ENCODE measurements around the gene SERTAD2. TPM values are rescaled to one million over a fixed set of nuclear protein-coding genes. Genes with fewer than 3 reads are reported as not detected.

Gene SERTAD2
- total RNA-seq, 1 donor from 2014 or later: 26.7 TPM

- DNase-seq: no peak
- no peak overlapping the region for H3K4me3 Mint-ChIP-seq
- H3K36me3 Mint-ChIP-seq (ENCODE audit: low read depth): peaks cover 18% of the 10 kb centered on the region
- no peaks in the 10 kb centered on the region for H3K27me3 Mint-ChIP-seq
- intact Hi-C loops (cut with micrococcal nuclease): no loop called here
- H3K9me3 Mint-ChIP-seq: peaks cover 11% of the 10 kb centered on the region
- H3K4me1 Mint-ChIP-seq: peaks cover 22% of the 10 kb centered on the region
- H3K27ac Mint-ChIP-seq: no peak overlapping the region
Measured at GRCh38 chr2:64685430-64685829, 31.7 kb upstream of the SERTAD2 start.

DNA sequence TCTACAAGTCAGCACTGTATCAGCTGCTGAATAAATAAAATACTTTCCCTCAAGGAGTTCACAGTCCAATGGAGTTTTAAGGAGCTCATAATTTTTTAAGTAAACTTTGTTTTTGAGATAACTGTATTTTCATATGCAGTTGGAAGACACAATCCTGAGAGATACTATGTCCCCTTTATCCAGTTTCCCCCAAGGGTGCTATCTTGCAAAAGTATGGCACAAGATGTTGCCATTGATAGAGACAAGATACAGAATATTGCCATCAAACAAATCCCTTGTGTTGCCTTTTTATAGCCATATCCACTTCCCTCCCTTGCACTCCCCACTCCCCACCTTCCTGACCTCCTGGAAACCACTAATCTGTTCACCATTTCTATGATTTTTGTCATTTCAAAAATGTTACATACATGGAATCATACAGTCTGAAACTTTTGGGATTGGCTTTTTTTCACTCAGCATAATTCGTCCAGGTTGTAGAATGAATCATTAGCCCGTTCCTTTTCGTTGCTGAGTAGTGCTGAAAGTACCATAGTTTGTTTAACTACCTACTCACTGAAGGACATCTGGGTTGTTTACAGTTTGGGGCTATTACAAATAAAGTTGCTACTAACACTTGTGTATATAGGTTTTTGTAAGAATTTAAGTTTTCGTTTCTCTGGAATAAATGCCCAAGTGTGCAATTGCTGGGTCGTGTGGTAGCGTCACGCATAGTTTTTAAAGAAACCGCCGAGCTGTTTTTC lies 30.2 kb upstream of the SERTAD2 start:
- DNase-seq: no peak
- H3K27me3 Mint-ChIP-seq: no peaks in the 10 kb centered on the region
- no peak overlapping the region for H3K4me3 Mint-ChIP-seq
- intact Hi-C loops (cut with micrococcal nuclease): no loop called here
- H3K9me3 Mint-ChIP-seq: peaks cover 11% of the 10 kb centered on the region
- peaks cover 31% of the 10 kb centered on the region for H3K4me1 Mint-ChIP-seq
- H3K27ac Mint-ChIP-seq: no peak overlapping the region
- peaks cover 14% of the 10 kb centered on the region for H3K36me3 Mint-ChIP-seq (ENCODE audit: low read depth)

GRCh38 chr2:64681479-64681967 lies 27.8 kb upstream of the SERTAD2 start:
- peaks cover 6% of the 10 kb centered on the region for H3K9me3 Mint-ChIP-seq
- no peak for DNase-seq
- no peak overlapping the region for H3K4me3 Mint-ChIP-seq
- H3K4me1 Mint-ChIP-seq: peaks cover 39% of the 10 kb centered on the region
- H3K27me3 Mint-ChIP-seq: no peaks in the 10 kb centered on the region
- H3K27ac Mint-ChIP-seq: no peak overlapping the region
- peaks cover 12% of the 10 kb centered on the region for H3K36me3 Mint-ChIP-seq (ENCODE audit: low read depth)
- intact Hi-C loops (cut with micrococcal nuclease): no loop called here

GRCh38 chr2:64679673-64680425 lies 26.1 kb upstream of the SERTAD2 start:
- peak; percentile 57 for DNase-seq
- Mint-ChIP-seq H3K27ac (peak overlapping the region; percentile 70), H3K4me1 (peaks cover 45% of the 10 kb centered on the region), H3K27me3 (no peaks in the 10 kb centered on the region), H3K9me3 (peaks cover 4% of the 10 kb centered on the region), H3K36me3 (ENCODE audit: low read depth) (peaks cover 10% of the 10 kb centered on the region), H3K4me3 (peak overlapping the region; percentile 22)
- intact Hi-C loops (cut with micrococcal nuclease): no loop called here

- H3K36me3 Mint-ChIP-seq (ENCODE audit: low read depth): peaks cover 9% of the 10 kb centered on the region
- peak overlapping the region; percentile 70 for H3K27ac Mint-ChIP-seq
- H3K27me3 Mint-ChIP-seq: no peaks in the 10 kb centered on the region
- peak overlapping the region; percentile 22 for H3K4me3 Mint-ChIP-seq
- peaks cover 45% of the 10 kb centered on the region for H3K4me1 Mint-ChIP-seq
- intact Hi-C loops (cut with micrococcal nuclease): no loop called here
- DNase-seq: peak; percentile 56
- peaks cover 4% of the 10 kb centered on the region for H3K9me3 Mint-ChIP-seq
Measured at GRCh38 chr2:64678771-64679590, 25.3 kb upstream of the SERTAD2 start.

- Mint-ChIP-seq H3K27me3 (no peaks in the 10 kb centered on the region), H3K9me3 (peaks cover under 1% of the 10 kb centered on the region)
- intact Hi-C loops (cut with micrococcal nuclease): loop anchor here (2.0 kb wide), 2 partner anchors 53 to 73 kb away; no protein-coding TSS in a partner anchor
Measured at GRCh38 chr2:64677530-64677929, 23.8 kb upstream of the SERTAD2 start.

GRCh38 chr2:64675860-64676259 lies 22.1 kb upstream of the SERTAD2 start:
- Mint-ChIP-seq H3K27me3 (no peaks in the 10 kb centered on the region), H3K36me3 (ENCODE audit: low read depth) (peaks cover 4% of the 10 kb centered on the region), H3K4me3 (no peak overlapping the region), H3K9me3 (no peaks in the 10 kb centered on the region), H3K4me1 (peaks cover 45% of the 10 kb centered on the region), H3K27ac (peak overlapping the region; percentile 71)
- peak; percentile 79 for DNase-seq
- intact Hi-C loops (cut with micrococcal nuclease): loop anchor here (1.0 to 2.0 kb wide), 4 partner anchors 21 to 75 kb away; no protein-coding TSS in a partner anchor

More at GRCh38 chr2:64677530-64677929, 23.8 kb upstream of the SERTAD2 start:
- no peak overlapping the region for H3K27ac Mint-ChIP-seq
- no peak overlapping the region for H3K4me3 Mint-ChIP-seq
- no peak for DNase-seq
- H3K4me1 Mint-ChIP-seq: peaks cover 48% of the 10 kb centered on the region
- peaks cover 8% of the 10 kb centered on the region for H3K36me3 Mint-ChIP-seq (ENCODE audit: low read depth)

DNA sequence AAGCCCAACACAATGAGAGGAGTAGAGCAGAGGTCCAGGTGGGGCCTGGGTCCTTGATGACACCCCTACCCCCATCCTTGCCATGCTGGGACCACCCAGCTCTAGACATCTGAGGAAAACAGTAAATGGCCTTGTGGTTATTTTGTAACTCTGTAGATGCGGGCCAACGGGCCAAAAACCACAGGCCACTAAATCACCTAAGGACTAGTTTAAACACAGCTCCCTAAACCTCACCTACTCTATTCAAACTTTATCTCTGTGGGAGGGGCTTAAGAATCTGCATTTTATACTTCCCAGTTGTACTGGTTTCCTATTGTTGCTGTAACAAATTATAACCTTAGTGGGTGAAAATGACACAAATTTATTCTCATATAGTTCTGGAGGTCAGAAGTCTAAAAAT lies 19.0 kb upstream of the SERTAD2 start:
- Mint-ChIP-seq H3K4me1 (peaks cover 34% of the 10 kb centered on the region), H3K27me3 (no peaks in the 10 kb centered on the region), H3K9me3 (no peaks in the 10 kb centered on the region), H3K4me3 (no peak overlapping the region), H3K36me3 (ENCODE audit: low read depth) (peaks cover 6% of the 10 kb centered on the region), H3K27ac (no peak overlapping the region)
- DNase-seq: no peak
- intact Hi-C loops (cut with micrococcal nuclease): no loop called here

DNA sequence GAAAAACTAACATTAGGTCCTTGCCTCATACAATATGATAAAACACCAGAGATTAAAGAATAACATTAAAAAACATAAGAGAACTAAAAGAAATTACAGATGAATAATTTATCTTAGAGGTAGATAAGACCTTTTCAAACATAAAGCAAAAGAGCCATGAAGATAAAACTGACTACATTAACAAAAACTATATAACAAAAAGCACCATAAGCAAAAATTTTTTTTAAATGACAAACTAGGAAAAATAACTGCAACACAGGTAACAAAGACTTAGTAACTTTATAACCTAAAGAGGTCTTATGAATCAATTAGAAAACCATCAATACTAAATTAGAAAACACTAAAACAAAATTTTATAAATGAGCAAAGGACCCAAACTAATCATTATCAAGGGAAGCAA lies 16.3 kb upstream of the SERTAD2 start:
- intact Hi-C loops (cut with micrococcal nuclease): no loop called here
- peaks cover 36% of the 10 kb centered on the region for H3K4me1 Mint-ChIP-seq
- no peak overlapping the region for H3K27ac Mint-ChIP-seq
- DNase-seq: no peak
- peaks cover 6% of the 10 kb centered on the region for H3K36me3 Mint-ChIP-seq (ENCODE audit: low read depth)
- H3K27me3 Mint-ChIP-seq: no peaks in the 10 kb centered on the region
- H3K4me3 Mint-ChIP-seq: no peak overlapping the region
- H3K9me3 Mint-ChIP-seq: no peaks in the 10 kb centered on the region

DNA sequence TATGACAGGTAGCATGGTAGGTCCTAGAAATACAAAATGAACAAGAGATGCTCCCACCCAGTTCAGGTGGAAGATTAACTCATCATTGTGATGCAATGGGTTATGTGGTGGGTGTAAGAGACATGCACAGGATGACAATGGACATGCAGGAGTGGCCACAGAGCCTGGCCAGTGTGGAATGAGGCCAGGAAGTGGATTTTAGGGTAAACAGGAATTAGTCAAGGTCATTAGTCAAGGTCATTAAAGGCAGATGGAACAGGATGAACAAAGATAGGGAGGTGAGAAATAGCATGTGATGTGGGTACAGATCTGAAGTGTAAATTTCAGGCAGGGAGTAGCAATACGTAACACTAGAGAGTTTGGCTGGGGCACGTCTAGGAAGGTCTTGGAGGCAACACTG lies 15.6 kb upstream of the SERTAD2 start:
- intact Hi-C loops (cut with micrococcal nuclease): no loop called here
- peaks cover 6% of the 10 kb centered on the region for H3K36me3 Mint-ChIP-seq (ENCODE audit: low read depth)
- no peak overlapping the region for H3K4me3 Mint-ChIP-seq
- no peak overlapping the region for H3K27ac Mint-ChIP-seq
- DNase-seq: no peak
- no peaks in the 10 kb centered on the region for H3K9me3 Mint-ChIP-seq
- peaks cover 36% of the 10 kb centered on the region for H3K4me1 Mint-ChIP-seq
- no peaks in the 10 kb centered on the region for H3K27me3 Mint-ChIP-seq

DNA sequence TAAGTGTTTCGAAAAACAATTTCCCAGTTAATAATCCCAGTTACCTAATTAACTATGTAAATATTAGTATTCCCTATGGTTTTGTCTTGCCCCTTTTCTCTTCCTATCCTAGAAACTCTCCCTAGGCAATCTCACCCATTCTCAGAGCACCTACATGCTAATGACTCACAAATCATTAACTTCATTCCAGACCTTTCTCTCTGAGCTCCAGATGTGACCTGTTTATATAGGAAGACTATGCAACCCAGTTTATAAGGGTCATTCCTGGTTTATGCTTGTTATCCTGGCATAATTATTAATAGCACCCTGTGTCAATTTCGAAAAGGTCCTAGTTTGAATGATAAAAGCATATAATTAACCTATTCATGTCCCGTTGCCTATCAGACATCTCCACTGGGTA lies 14.8 kb upstream of the SERTAD2 start:
- Mint-ChIP-seq H3K4me3 (no peak overlapping the region), H3K4me1 (peaks cover 42% of the 10 kb centered on the region), H3K27ac (no peak overlapping the region), H3K36me3 (ENCODE audit: low read depth) (peaks cover 10% of the 10 kb centered on the region), H3K9me3 (no peaks in the 10 kb centered on the region), H3K27me3 (no peaks in the 10 kb centered on the region)
- intact Hi-C loops (cut with micrococcal nuclease): no loop called here
- DNase-seq: no peak

DNA sequence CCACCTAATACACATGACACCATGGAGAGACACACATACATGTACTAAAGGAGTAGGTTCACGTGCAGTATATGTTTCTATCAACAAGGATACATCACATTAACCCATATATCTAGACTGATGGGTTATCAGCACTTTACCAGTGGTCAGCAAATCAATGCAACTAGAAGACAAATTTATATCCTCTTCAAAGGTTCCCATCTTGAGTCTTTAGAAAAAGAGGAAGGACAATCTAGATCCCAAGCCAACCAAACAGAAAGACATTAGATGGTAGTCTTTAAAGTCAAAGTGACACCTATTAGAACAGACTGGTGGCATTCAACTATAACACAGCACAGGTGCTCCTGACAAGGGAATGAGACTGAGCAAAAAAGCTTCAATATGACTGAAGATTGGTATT lies 13.8 kb upstream of the SERTAD2 start:
- Mint-ChIP-seq H3K4me1 (peaks cover 38% of the 10 kb centered on the region), H3K27me3 (no peaks in the 10 kb centered on the region), H3K27ac (peak overlapping the region; percentile 92), H3K4me3 (peak overlapping the region; percentile 69), H3K9me3 (no peaks in the 10 kb centered on the region), H3K36me3 (ENCODE audit: low read depth) (peaks cover 13% of the 10 kb centered on the region)
- intact Hi-C loops (cut with micrococcal nuclease): loop anchor here (1.0 kb wide), 1 partner anchor 12 kb away; no protein-coding TSS in a partner anchor
- DNase-seq: no peak

DNA sequence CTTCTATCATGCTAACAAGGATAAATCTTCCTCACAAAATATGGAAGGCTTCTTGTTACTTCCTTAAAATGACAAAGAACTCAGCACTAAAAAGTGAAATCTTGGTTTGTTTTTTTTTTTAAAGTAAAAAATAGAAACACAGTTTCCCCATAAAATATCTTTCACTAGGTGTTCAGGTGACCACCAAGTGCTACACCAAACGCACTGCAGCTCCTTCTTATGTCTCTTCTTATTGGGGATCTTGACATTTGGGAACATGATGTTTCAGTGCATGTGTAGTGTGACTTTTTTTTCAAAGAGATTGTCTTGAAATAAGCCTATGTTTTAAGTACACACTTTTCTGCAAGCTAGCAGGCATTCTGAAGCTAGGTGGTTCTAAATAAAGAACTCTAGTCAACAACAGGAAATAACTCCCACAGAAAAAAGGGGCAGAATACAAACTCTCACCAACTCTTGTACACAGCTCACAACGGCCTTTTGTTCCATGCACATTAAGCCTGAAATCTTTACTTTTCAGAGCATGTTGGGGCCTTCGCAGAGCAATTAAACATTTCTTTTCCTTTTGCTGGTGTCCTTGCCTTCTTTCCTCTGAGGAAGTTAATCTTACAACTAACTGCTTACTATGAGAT lies 13.2 kb upstream of the SERTAD2 start:
- Mint-ChIP-seq H3K4me1 (peaks cover 36% of the 10 kb centered on the region), H3K9me3 (no peaks in the 10 kb centered on the region)
- intact Hi-C loops (cut with micrococcal nuclease): loop anchor here (1.0 kb wide), 1 partner anchor 12 kb away; no protein-coding TSS in a partner anchor

More for the DNA sequence above, 13.2 kb upstream of the SERTAD2 start:
- peak overlapping the region; percentile 69 for H3K4me3 Mint-ChIP-seq
- DNase-seq: peak; percentile 71
- peaks cover 15% of the 10 kb centered on the region for H3K36me3 Mint-ChIP-seq (ENCODE audit: low read depth)
- peak overlapping the region; percentile 92 for H3K27ac Mint-ChIP-seq
- H3K27me3 Mint-ChIP-seq: no peaks in the 10 kb centered on the region
